GM18498 (cell line): ENCODE results near the gene ZNF750.
"Not testable (repeated sequence)": the region's sequence is repeated elsewhere in the genome, so short reads cannot be mapped to it uniquely, and the experiment has no call there.

Experiments
- ATAC-seq: cut with Tn5 transposase; IDR thresholded peaks from one replicate; pipeline ENCODE4 v1.9.1; 2021; ENCODE audit warnings: mild to moderate bottlenecking, moderate library complexity; ENCODE audit not compliant: unreplicated experiment

ZNF750 gene

GRCh38 chr17:82799591-82799990, 40.2 kb downstream of the ZNF750 start:
- no peak for ATAC-seq

DNA sequence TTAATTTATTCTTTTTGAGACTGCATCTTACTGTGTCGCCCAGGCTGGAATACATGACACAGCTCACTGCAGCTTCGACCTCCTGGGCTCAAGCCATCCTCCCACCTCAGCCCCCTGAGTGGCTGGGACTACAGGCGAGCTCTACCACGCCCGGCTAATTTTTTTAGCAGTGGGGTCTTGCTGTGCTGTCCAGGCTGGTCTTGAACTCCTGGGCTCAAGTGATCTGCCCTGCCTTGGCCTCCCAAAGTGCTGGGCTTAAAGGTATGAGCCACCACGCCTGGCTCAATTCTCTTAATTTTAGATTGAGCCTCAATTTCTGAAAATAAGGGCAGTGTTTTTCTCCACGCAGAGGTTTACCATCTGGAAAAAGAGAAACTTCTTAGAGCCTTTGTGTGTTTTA, 41.1 kb downstream of the ZNF750 start:
- ATAC-seq, result no peak

DNA sequence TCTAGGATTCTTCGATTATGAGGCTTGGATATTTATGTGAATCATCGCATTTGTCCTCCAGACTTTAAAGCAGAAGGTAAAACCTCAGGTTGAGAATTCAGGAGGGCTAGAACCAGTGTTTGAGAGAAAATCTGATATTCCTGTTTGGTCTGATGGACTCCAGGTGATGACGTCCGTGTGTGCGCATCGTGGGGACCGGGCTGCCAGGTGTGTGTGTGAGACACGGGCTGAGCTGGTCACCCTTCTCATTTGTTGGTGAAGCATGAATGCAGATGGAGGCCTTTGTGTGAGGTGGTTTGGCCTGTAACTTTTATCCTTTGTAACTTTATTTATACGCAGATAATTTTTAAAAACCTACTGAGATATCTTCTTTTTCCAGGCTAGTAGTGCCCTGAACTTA, 42.8 kb downstream of the ZNF750 start:
- no peak for ATAC-seq

DNA sequence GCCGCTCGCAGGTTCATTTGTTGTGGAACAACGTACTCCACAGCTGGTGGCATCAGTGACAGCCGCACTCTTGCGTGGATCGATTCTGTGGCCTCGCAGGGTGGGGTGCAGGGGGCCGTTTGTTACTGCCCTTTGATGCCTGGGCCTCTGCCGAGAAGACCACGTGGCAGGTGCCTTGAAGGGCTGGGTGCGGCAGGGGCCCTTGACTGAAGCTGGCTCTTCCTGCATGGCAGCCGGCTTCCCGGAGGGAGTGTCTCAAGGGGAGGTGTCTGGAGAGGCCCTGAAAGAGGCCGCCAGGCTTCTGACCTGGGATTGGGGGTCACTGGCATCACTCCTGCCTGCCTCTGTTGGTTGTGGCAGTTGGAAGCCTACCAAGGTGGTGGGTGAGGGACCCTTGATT, 44.2 kb downstream of the ZNF750 start:
- no peak for ATAC-seq

GRCh38 chr17:82794781-82795482, 44.9 kb downstream of the ZNF750 start:
- no peak for ATAC-seq

- ATAC-seq, result no peak
These were observed 45.7 kb downstream of the ZNF750 start for GRCh38 chr17:82793974-82794630.

- no peak for ATAC-seq
These were observed 48.3 kb downstream of the ZNF750 start for GRCh38 chr17:82791532-82791931.

GRCh38 chr17:82790391-82790790, 49.4 kb downstream of the ZNF750 start:
- ATAC-seq, result no peak

DNA sequence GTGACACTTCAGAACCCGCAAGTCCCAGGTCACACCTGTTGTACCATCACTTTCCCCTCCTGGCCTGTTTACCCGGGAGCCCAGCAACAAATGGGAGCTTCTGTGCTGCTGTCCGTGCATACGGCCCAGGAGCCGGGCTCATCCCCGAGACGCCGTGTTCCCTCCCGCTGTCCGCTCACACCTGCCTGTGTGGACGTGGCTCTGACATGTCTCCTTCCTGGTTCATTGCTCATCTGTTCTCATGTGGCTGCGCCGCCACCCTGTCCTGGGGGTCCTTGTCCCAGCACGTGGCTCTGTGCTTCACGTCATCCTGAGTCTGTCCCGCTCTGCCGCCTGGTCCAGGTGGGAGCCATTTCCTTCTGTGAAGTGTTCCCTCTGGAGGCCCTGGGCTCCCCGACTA, 50.0 kb downstream of the ZNF750 start:
- ATAC-seq, result no peak

DNA sequence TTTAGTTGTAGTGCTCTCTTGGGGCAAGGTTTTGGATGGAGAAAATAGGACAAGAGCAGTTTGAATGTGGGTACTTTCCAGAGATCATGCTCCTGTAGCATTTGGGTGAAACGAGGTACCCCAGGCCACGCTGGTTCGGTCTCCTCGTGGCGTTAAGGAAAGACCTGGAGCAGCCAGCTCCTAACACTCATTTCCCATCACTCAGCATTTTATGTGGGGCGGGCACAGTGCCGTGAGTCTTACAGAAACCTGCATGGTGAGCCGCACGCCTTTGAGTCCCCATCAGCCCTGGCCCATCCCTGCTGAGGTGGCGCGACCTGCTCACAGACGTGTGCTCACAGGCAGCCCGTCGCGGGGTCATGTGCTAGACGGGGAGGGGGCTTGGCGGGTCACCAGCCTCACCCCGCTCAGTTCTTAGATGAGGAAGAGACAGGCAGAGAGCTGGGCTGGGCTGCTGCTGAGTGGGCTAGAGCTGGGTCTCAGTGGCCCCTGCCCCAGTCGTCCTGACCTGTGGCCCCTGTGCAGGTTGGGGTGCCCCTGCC, 50.7 kb downstream of the ZNF750 start:
- no peak for ATAC-seq

DNA sequence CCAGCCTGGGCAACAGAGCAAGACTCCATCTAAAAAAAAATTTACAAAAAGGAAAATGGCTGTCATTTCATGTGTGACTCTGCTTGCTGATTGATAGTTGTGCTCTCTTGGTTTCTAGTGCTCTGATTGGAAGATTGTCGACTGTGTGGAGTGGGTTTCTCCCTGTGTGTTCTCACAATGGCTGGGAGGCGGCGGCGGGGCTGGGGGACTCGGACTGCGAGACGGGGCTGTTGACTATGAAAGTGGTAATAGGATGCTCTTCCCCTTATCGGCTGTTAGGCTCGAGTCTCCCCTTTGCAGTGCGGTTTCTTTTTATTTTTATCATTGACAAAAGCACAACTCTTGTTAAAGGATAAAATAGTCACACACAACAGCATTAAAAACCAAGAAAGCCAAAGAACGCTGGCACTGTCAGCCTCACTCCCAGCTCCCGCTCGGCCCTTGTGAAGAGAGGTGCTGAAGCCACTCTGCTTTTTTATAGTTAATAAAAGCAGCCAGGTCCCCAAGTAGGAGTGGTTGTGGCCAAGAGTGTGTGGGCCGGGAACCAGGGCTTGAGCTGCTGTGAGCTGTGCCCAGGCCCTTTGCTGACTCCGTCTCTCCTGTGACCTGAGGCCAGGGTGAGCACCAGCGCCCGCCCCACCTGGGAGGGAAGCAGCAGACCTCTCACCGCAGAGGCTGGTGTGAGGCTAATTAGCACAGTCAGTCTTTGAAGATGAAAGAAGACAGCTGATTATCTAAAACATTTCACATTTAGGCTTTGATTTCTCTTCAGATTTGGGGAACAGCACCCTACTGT, 51.4 kb downstream of the ZNF750 start:
- no peak for ATAC-seq

- ATAC-seq, result no peak
These were observed 52.6 kb downstream of the ZNF750 start for GRCh38 chr17:82787081-82787848.

GRCh38 chr17:82786427-82786826, 53.4 kb downstream of the ZNF750 start:
- no peak for ATAC-seq

GRCh38 chr17:82785581-82785980, 54.2 kb downstream of the ZNF750 start:
- not testable (repeated sequence) for ATAC-seq

DNA sequence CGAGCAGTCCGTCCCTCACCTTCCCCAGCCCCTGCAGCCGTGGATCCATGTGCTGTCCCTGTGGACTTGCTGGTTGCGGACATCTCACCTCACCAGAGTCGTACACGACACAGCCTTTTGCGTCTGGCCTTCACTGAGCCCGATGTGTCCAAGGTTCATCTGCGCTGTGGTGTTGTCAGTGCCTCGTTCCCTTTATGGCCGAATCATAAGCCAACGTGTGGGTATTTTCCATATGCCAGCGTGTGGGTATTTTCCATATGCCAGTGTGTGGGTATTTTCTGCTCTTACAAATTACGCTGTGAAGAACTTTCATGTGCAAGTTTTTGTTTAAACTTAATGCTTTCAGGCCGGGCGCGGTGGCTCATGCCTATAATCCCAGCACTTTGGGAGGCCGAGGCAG, 56.3 kb downstream of the ZNF750 start:
- ATAC-seq, result no peak

DNA sequence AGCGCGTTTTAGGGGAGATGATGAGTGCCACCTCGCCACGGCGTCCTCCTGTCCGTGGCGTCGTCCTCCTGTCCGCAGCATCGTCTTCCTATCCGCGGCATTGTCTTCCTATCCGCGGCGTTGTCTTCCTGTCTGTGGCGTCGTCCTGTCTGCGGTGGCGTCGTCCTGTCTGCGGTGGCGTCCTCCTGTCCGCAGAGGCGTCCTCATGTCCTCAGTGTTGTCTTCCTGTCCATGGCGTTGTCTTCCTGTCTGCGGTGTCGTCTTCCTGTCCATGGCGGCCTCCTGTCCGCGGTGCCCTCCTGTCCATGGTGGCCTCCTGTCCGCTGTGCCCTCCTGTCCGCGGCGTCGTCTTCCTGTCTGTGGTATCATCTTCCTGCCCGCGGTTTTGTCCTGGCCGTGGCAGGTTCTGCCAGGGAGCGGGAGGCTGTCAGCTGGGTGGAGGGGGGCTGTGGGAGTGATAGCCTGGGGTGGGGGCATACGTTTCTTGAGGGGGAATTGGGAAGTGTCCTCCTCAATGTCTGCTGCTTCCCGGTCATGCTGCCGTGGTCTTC, 57.1 kb downstream of the ZNF750 start:
- no peak for ATAC-seq

- ATAC-seq, result peak; percentile 73
These were observed 57.9 kb downstream of the ZNF750 start for GRCh38 chr17:82781894-82782274.

GRCh38 chr17:82780971-82781893, 58.6 kb downstream of the ZNF750 start:
- ATAC-seq, result no peak

- no peak for ATAC-seq
These were observed 59.6 kb downstream of the ZNF750 start for GRCh38 chr17:82780195-82780594.

DNA sequence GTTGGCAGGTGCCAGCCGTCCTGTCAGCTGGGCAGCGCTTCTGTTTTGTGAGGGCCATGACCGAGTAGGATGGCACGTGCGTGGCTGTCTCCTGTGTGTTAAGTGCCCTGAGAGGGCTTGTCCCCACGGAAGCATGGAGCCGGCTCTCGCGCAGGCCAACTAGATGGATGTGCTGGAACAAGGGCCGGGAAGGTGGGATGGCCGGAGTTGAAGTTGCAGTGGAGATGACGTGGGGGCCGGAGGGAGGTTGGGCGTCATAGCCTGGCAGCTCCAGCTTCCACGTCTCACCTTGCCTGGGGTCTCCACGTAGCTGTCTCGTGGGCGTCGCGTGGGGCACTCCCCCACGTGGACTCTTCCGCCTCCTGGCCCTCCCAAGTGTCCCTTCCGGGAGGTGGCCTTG, 60.3 kb downstream of the ZNF750 start:
- no peak for ATAC-seq
